Stimulated activated naive CD8-positive, alpha-beta T cell treated with anti-CD3 and anti-CD28 coated beads, Interleukin-15, Interleukin-2, amounts not matched to agents 100 ng/mL and 50 ng/mL, for 24 hours (primary cell): ENCODE data around the gene UAP1L1.
"Not testable (repeated sequence)": the region's sequence is repeated elsewhere in the genome, so short reads cannot be mapped to it uniquely, and the experiment has no call there.

Experiments
- H3K27ac Mint-ChIP-seq: one replicate; pipeline ENCODE4 v1.8.0; 2021; ENCODE audit warnings: mild to moderate bottlenecking, mixed read lengths
- H3K27me3 Mint-ChIP-seq: one replicate; pipeline ENCODE4 v1.8.0; 2021; ENCODE audit warnings: mixed read lengths
- H3K36me3 Mint-ChIP-seq: one replicate; pipeline ENCODE4 v1.8.0; 2021; ENCODE audit warnings: low read depth, mixed read lengths
- H3K4me1 Mint-ChIP-seq: one replicate; pipeline ENCODE4 v1.8.0; 2021; ENCODE audit warnings: low read depth, mixed read lengths
- H3K4me3 Mint-ChIP-seq: one replicate; pipeline ENCODE4 v1.8.0; 2021; ENCODE audit warnings: mild to moderate bottlenecking, mixed read lengths
- H3K9me3 Mint-ChIP-seq: one replicate; pipeline ENCODE4 v1.8.0; 2021; ENCODE audit warnings: mixed read lengths

Gene UAP1L1

GRCh38 chr9:137062798-137063197 is 14.5 kb upstream of the UAP1L1 start:
- H3K36me3 Mint-ChIP-seq, H3K27me3 Mint-ChIP-seq, H3K9me3 Mint-ChIP-seq, H3K4me1 Mint-ChIP-seq, H3K27ac Mint-ChIP-seq, H3K4me3 Mint-ChIP-seq: not testable (repeated sequence)

DNA sequence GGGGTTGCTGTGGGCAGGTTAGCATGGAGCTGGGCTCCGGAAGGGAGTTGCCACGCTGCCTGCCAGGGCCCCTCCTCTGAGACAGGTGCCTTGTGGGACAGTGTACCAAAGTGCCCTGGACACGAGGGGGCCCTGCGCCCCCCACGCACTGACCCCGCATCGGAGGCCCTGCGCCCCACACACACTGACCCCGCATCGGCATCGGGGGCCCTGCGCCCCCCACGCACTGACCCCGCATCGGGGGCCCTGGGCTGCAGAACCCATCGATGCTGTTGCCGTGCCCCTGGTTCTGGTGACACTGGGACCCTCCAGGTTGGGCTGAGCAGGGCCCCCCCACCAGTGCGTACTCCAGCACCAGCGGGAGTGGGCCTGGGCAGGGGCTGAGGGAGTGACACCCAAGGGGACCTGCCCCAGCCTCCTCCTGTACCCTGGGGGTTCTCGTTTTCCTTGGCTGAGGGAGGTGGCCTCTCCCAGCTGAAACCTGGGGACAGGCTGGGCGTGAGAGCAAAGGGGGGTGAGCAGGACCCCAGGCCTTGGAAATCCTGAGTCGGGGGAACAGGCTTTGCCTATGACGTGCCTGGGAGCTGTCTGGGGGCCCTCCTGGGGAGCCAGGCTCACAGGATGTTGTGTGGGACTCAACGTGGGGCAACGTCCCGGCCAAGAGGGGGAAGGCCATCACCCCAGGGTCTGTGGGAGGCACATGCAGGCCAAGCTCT is 13.8 kb upstream of the UAP1L1 start:
- H3K27ac Mint-ChIP-seq = no peak overlapping the region
- H3K36me3 Mint-ChIP-seq = no peaks in the 10 kb centered on the region
- H3K9me3 Mint-ChIP-seq = no peaks in the 10 kb centered on the region
- H3K27me3 Mint-ChIP-seq = no peaks in the 10 kb centered on the region
- peaks cover 5% of the 10 kb centered on the region for H3K4me1 Mint-ChIP-seq
- no peak overlapping the region for H3K4me3 Mint-ChIP-seq

GRCh38 chr9:137064027-137064879 is 13.1 kb upstream of the UAP1L1 start:
- Mint-ChIP-seq H3K27me3 (no peaks in the 10 kb centered on the region), H3K27ac (no peak overlapping the region), H3K4me3 (no peak overlapping the region), H3K9me3 (no peaks in the 10 kb centered on the region), H3K4me1 (peaks cover 5% of the 10 kb centered on the region), H3K36me3 (no peaks in the 10 kb centered on the region)

DNA sequence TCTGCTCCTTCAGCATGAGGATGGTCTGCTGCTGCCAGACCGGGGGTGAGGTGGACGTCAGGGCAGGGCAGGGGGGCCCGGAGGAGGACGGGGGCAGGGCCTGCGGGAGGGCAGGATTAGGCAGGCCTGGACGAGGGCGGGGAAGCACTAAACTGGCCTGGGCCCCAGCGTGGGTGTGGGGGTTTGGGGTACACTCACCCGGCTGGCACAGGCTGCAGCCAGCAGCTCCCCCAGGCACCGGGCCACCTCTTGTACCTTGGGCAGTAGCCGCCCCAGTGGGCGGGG is 12.5 kb upstream of the UAP1L1 start:
- Mint-ChIP-seq H3K27me3 (no peaks in the 10 kb centered on the region), H3K4me1 (peaks cover 5% of the 10 kb centered on the region), H3K4me3 (no peak overlapping the region), H3K36me3 (no peaks in the 10 kb centered on the region), H3K9me3 (no peaks in the 10 kb centered on the region), H3K27ac (no peak overlapping the region)

GRCh38 chr9:137065336-137065967 is 11.9 kb upstream of the UAP1L1 start:
- Mint-ChIP-seq H3K27ac (no peak overlapping the region), H3K4me1 (peaks cover 5% of the 10 kb centered on the region), H3K36me3 (no peaks in the 10 kb centered on the region), H3K9me3 (no peaks in the 10 kb centered on the region), H3K4me3 (no peak overlapping the region), H3K27me3 (no peaks in the 10 kb centered on the region)

DNA sequence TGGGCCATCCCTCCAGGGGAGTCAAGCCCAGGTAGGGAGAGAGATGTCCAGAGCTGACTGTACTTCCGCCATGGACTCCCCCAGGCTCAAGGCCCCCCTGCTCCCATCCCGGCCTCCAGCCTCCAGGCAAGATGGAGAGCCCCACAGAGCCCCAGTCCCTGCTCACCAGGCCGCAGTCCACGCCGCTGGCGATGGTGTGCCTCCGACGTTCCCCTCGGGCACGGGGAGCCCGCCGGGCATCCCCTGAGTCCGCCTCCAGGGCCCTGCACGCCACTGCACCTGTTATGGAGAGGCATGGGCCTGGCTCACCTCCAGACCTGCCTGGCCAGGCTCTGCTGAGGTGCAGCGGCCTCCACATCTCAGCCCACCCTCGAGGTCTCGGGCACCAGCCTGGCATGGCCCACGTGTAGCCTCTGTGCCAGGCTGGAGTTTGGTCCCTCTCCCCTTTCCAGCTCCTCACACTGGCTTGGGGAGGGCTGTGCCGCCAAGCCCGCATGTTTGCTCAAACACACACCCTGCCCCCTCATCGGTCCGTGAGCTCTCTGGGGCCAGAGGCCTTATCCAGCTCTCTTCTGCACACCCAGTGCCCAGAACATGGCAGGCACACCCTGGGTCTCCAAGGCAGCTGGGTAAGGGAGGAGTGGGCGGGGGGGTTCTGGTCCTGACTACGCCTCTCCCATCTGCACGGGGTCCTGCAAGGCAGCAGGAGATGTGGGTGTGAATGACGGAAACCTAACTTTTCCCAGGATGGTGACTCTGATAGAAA is 11.0 kb upstream of the UAP1L1 start:
- Mint-ChIP-seq H3K9me3 (no peaks in the 10 kb centered on the region), H3K4me3 (no peak overlapping the region), H3K27me3 (no peaks in the 10 kb centered on the region)

GRCh38 chr9:137067860-137068538 is 9.3 kb upstream of the UAP1L1 start:
- Mint-ChIP-seq H3K9me3 (no peaks in the 10 kb centered on the region), H3K27ac (no peak overlapping the region), H3K36me3 (no peaks in the 10 kb centered on the region), H3K27me3 (no peaks in the 10 kb centered on the region), H3K4me1 (peaks cover 12% of the 10 kb centered on the region), H3K4me3 (no peak overlapping the region)

More for the DNA sequence above, 11.0 kb upstream of the UAP1L1 start:
- Mint-ChIP-seq H3K4me1 (peaks cover 11% of the 10 kb centered on the region), H3K36me3 (no peaks in the 10 kb centered on the region), H3K27ac (no peak overlapping the region)

- Mint-ChIP-seq H3K9me3 (no peaks in the 10 kb centered on the region), H3K27me3 (no peaks in the 10 kb centered on the region), H3K4me3 (peak overlapping the region; percentile 63), H3K36me3 (no peaks in the 10 kb centered on the region), H3K27ac (no peak overlapping the region), H3K4me1 (peaks cover 12% of the 10 kb centered on the region)
Measured at GRCh38 chr9:137068539-137069507, 8.5 kb upstream of the UAP1L1 start.

GRCh38 chr9:137069508-137070091 is 7.7 kb upstream of the UAP1L1 start:
- no peaks in the 10 kb centered on the region for H3K9me3 Mint-ChIP-seq
- no peak overlapping the region for H3K27ac Mint-ChIP-seq
- H3K36me3 Mint-ChIP-seq = no peaks in the 10 kb centered on the region
- H3K4me3 Mint-ChIP-seq = peak overlapping the region; percentile 63
- H3K4me1 Mint-ChIP-seq = peaks cover 12% of the 10 kb centered on the region
- H3K27me3 Mint-ChIP-seq = no peaks in the 10 kb centered on the region

DNA sequence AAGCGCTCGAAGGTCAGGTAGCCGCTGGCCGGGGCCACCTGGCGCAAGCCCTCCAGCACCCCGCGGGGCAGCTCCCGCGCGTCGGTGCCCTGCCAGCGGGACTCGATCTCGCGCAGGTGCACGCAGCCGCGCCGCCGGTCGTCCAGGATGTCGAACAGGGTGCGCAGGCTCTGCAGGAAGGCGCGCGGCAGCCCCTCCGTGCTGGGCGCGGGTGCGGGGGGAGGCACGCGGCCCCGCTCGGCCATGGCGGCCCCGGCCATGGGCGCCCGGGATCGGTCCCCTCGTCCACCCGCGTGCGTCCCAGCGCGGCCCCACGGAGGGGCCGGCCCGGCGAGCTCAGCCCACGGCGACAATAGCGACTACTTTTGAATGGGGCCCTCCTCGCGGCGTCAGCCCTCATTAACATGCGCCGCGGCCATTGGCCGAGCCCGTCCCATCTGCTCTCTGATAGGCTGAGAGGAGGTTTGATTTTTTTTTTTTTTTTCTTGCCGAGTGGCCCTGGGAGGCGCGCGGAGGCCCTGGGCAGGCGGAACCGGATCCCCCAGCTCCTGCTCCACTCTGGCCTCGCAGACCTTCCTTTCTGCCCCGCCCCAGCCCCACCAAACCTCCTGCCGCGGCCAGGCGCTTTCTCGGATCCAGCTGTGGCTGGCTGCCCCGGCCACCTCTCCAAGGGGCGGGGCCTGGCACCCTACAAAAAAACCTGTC is 7.0 kb upstream of the UAP1L1 start, which contains the start of gene SAPCD2:
Gene SAPCD2 (minus strand): TSS at position 357 of the 705 bp plus-strand sequence. CDS start 97 bp downstream, at position 260.
- Mint-ChIP-seq H3K4me1 (peaks cover 12% of the 10 kb centered on the region), H3K36me3 (no peaks in the 10 kb centered on the region)

DNA sequence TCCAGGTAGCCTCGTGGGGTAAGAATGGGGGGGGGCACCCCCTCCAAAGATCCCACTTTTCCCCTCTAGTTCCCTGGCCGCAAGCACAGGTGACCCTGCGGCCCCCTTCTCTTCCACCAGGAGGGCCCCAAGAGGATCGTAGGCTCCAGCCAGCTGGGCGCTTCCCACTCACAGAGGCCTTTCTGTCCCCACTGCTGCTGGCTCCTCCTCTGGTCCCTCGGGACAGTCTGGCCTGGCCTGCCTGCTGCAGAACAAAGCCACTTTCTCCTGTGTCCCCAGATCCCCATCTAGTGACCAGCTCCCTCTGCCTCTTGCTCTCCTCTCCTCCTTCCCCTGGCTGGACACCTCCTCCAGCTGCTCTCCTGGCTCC is 6.4 kb upstream of the UAP1L1 start:
- Mint-ChIP-seq H3K27ac (peak overlapping the region; percentile 69), H3K4me1 (peaks cover 12% of the 10 kb centered on the region)

More for the DNA sequence above, 7.0 kb upstream of the UAP1L1 start, which contains the start of gene SAPCD2:
- no peaks in the 10 kb centered on the region for H3K9me3 Mint-ChIP-seq
- H3K4me3 Mint-ChIP-seq = peak within 1 kb of the TSS; percentile 68
- no peaks in the 10 kb centered on the region for H3K27me3 Mint-ChIP-seq
- H3K27ac Mint-ChIP-seq = peak within 1 kb of the TSS; percentile 69

GRCh38 chr9:137071282-137071681 is 6.0 kb upstream of the UAP1L1 start:
- Mint-ChIP-seq H3K36me3 (no peaks in the 10 kb centered on the region), H3K9me3 (no peaks in the 10 kb centered on the region), H3K27ac (peak overlapping the region; percentile 69)

More for the DNA sequence above, 6.4 kb upstream of the UAP1L1 start:
- Mint-ChIP-seq H3K27me3 (no peaks in the 10 kb centered on the region), H3K9me3 (no peaks in the 10 kb centered on the region), H3K36me3 (no peaks in the 10 kb centered on the region), H3K4me3 (peak overlapping the region; percentile 68)

More at GRCh38 chr9:137071282-137071681, 6.0 kb upstream of the UAP1L1 start:
- Mint-ChIP-seq H3K4me1 (peaks cover 12% of the 10 kb centered on the region), H3K27me3 (no peaks in the 10 kb centered on the region), H3K4me3 (peak overlapping the region; percentile 68)
